Measurements from ENCODE around the gene TTC13. TPM values are rescaled to one million over a fixed set of nuclear protein-coding genes. Genes with fewer than 3 reads are reported as not detected.
"Not testable (repeated sequence)": the region's sequence is repeated elsewhere in the genome, so short reads cannot be mapped to it uniquely, and the experiment has no call there.

The TTC13 gene, protein sequence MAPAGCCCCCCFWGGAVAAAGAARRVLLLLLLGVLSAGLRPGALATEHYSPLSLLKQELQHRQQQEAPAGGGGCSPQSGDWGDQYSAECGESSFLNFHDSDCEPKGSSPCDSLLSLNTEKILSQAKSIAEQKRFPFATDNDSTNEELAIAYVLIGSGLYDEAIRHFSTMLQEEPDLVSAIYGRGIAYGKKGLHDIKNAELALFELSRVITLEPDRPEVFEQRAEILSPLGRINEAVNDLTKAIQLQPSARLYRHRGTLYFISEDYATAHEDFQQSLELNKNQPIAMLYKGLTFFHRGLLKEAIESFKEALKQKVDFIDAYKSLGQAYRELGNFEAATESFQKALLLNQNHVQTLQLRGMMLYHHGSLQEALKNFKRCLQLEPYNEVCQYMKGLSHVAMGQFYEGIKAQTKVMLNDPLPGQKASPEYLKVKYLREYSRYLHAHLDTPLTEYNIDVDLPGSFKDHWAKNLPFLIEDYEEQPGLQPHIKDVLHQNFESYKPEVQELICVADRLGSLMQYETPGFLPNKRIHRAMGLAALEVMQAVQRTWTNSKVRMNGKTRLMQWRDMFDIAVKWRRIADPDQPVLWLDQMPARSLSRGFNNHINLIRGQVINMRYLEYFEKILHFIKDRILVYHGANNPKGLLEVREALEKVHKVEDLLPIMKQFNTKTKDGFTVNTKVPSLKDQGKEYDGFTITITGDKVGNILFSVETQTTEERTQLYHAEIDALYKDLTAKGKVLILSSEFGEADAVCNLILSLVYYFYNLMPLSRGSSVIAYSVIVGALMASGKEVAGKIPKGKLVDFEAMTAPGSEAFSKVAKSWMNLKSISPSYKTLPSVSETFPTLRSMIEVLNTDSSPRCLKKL
- 10 to 100 TPM; 18.1 to 26.0 (median 23.1) TPM for polyA plus RNA-seq (ENCODE audit: insufficient read length in 4 of 4)

DNA sequence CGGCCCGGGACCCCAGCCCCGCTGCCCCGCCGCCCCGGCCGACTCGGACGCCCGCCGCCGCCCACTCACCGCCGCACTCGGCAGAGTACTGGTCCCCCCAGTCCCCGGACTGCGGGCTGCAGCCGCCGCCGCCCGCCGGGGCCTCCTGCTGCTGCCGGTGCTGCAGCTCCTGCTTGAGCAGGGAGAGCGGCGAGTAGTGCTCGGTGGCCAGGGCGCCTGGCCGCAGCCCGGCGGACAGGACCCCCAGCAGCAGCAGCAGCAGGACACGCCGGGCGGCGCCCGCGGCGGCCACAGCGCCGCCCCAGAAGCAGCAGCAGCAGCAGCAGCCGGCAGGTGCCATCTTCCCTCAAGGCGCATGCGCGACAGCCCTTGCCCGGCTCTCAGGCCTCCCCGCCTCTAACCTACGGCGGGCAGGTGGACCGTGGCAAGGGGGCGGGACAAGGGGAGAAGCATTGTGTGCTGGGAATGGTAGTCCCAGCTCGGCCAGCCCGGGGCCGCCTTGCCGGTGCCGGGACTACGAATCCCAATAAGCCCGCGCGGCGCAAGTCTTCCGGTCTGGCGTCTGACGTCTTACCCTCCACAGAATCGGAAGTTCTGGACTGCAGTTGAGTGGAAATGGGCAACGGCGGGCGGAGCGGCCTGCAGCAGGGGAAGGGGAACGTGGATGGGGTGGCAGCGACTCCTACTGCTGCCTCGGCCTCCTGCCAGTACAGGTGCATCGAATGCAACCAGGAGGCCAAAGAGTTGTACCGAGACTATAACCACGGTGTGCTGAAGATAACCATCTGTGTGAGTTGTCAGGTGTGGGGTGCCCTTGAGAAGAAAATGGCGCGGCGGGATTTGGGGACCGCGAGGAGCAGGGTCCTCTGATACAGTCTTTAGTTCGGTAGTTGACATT lies at the start of gene TTC13, which contains the start of gene ARV1:
Gene TTC13, minus strand, starts transcription at position 371 of the 898 bp plus-strand sequence. Its CDS starts 31 bp downstream, at position 340.
Gene ARV1, plus strand, starts transcription at position 604 of the 898 bp plus-strand sequence. Its CDS starts 12 bp downstream, at position 616.
- DNase-seq (ENCODE audit: low read depth in 4 of 4, low spot score in 3 of 4), result peak; percentile 94 to 96 (median 94)

- DNase-seq (ENCODE audit: low read depth in 4 of 4, low spot score in 3 of 4), result no peak
These were observed 49.3 kb upstream of the TTC13 start for GRCh38 chr1:231027971-231028370.

- DNase-seq (ENCODE audit: low read depth in 4 of 4, low spot score in 3 of 4), result no peak
These were observed 48.7 kb upstream of the TTC13 start for GRCh38 chr1:231027136-231027925.

GRCh38 chr1:231026576-231026975 lies 47.9 kb upstream of the TTC13 start:
- no peak for DNase-seq (ENCODE audit: low read depth in 4 of 4, low spot score in 3 of 4)

- DNase-seq (ENCODE audit: low read depth in 4 of 4, low spot score in 3 of 4), result no peak
These were observed 44.5 kb upstream of the TTC13 start for GRCh38 chr1:231023150-231023549.

DNA sequence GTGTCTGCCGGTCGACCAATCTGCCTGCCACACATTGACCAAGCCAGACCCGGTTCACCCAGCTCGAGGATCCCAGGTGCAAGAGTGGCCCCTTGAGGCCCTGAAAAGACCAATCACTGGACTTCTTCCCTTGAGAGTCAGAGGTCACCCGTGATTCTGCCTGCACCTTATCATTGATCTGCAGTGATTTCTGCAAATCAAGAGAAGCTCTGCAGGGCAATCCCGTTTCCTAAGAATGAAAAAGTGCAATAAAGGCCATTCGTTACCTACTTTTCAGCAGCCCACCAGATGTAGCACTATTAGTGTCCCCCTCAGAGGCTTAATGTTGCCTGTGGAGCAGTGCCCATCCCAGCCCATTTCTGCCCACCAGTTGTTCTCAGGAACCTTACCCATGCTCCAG lies 43.9 kb upstream of the TTC13 start:
- not testable (repeated sequence) for DNase-seq (ENCODE audit: low read depth in 4 of 4, low spot score in 3 of 4)

- DNase-seq (ENCODE audit: low read depth in 4 of 4, low spot score in 3 of 4), result no peak
These were observed 42.9 kb upstream of the TTC13 start for GRCh38 chr1:231021540-231022031.

DNA sequence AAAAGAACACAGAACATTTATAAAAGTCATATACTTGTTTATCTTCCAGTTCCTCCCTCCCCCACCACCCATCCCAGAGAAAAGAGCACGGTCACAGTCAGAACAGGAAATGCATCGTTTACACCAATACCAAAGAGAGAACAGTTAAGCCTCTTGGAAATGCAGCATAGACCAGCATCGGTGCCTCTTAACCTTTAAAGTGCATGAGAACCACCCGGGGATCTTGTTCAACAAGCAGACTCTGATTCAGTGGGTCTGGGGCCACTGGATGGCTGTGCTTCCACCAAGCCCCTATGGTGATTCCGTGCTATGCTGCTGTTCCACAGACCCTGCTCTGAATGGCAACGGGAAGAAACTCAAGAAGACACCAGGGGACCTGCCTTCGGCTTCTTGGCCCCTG lies 42.2 kb upstream of the TTC13 start:
- DNase-seq (ENCODE audit: low read depth in 4 of 4, low spot score in 3 of 4), result no peak

GRCh38 chr1:231020139-231020601 lies 41.5 kb upstream of the TTC13 start:
- DNase-seq (ENCODE audit: low read depth in 4 of 4, low spot score in 3 of 4), result no peak

DNA sequence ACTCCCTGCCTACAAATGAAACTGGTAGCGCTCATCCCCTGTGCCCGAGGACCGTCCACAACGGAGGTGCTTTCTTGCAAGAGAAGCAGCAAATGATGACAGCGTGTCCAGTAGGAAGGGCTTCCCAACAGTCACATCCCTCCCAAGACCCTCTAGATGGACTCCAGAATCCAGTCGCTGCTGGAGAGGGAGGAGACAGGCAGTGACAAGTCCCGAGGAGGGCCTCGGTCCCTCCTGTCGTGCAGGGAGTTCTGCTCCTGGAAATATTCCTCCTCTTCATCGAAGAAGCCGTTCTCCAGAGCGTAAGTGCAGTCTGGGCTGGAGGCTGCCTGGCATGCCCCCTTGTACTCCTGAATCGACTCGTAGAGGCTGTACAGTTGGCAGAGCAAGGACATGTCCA lies 41.0 kb upstream of the TTC13 start:
- no peak for DNase-seq (ENCODE audit: low read depth in 4 of 4, low spot score in 3 of 4)

DNA sequence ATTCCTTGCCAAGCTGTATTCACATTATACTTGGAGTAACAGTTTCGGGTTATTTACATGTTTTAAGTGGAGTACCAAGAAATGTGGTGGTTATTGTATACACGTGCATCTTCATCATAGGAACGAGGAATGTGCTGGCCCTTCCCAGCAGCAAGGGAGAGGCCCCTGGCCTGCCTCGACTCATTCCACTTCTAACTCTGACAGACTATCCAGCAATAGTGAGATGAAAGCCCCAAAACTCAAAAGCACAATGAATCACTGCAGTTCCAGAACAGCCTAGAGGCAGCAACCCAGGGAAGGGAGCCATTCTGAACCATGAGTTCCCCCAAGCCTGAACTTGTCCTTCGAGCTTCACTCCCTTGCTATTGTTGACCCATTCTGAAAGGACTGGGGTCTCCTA lies 38.3 kb upstream of the TTC13 start:
- DNase-seq (ENCODE audit: low read depth in 4 of 4, low spot score in 3 of 4), result no peak

DNA sequence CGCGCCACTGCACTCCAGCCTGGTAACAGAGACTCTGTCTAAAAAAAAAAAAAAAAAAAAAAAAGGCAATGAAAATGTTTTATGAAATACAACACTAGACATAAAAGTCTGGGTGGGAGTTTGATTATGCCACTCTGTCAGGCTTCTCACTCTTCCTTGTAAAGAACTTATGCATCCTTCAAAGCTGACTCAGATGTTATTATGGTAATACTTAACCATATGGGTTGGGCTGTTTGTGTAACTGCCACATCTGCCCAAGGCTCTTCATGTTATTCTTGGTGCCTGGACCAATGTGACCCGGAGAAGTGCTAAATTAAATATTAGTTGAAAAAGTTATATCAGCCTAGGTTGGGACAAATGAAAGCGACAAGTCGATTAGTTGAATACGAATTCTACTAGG lies 37.6 kb upstream of the TTC13 start:
- DNase-seq (ENCODE audit: low read depth in 4 of 4, low spot score in 3 of 4), result no peak

GRCh38 chr1:231013391-231014015 lies 34.8 kb upstream of the TTC13 start:
- DNase-seq (ENCODE audit: low read depth in 4 of 4, low spot score in 3 of 4), result no peak

GRCh38 chr1:231011963-231012362 lies 33.3 kb upstream of the TTC13 start:
- no peak for DNase-seq (ENCODE audit: low read depth in 4 of 4, low spot score in 3 of 4)

GRCh38 chr1:231011360-231011759 lies 32.7 kb upstream of the TTC13 start:
- no peak for DNase-seq (ENCODE audit: low read depth in 4 of 4, low spot score in 3 of 4)

- not testable (repeated sequence) for DNase-seq (ENCODE audit: low read depth in 4 of 4, low spot score in 3 of 4)
These were observed 28.9 kb upstream of the TTC13 start for GRCh38 chr1:231007535-231007934.

- DNase-seq (ENCODE audit: low read depth in 4 of 4, low spot score in 3 of 4), result no peak
These were observed 23.2 kb upstream of the TTC13 start for GRCh38 chr1:231001892-231002291.

DNA sequence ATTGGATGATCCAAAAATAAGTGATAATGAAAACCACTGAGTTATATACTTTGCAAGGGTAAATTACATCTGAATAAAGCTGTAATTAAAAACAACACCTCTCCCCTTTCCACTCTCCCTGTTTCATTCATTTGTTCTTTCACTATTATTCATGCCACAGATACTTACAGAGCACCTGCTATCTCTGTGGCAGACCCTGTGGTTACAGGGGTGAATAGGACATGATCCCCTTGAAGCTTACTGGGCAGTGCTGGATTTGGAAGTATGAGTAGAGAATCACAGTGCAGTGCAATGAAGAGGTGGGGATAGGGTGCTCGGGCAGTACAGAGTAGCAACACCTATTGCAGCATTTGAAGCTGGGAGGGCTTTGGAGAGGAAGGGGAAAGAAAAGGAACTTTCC lies 22.0 kb upstream of the TTC13 start:
- no peak for DNase-seq (ENCODE audit: low read depth in 4 of 4, low spot score in 3 of 4)

- DNase-seq (ENCODE audit: low read depth in 4 of 4, low spot score in 3 of 4), result no peak
These were observed 21.5 kb upstream of the TTC13 start for GRCh38 chr1:231000201-231000600.

Measured in left renal pelvis (tissue), 4 donors.